Activated T-cell treated with anti-CD3 and anti-CD28 coated beads, Interleukin-2, amount 50 U/mL, for 24 hours (primary cell): ENCODE results near the gene MYOD1.

Experiments
- DNase-seq: peaks from one replicate; pipeline ENCODE4 v3.0.0-alpha.2; 2020
- H3K27ac Mint-ChIP-seq: 2 replicates; pipeline ENCODE4 v1.8.0; 2020; ENCODE audit warnings: mild to moderate bottlenecking, mixed read lengths
- H3K27me3 Mint-ChIP-seq: 2 replicates; pipeline ENCODE4 v1.8.0; 2020; ENCODE audit warnings: mixed read lengths
- H3K36me3 Mint-ChIP-seq: 2 replicates; pipeline ENCODE4 v1.8.0; 2020; ENCODE audit warnings: low read depth, mixed read lengths
- H3K4me1 Mint-ChIP-seq: 2 replicates; pipeline ENCODE4 v1.8.0; 2020; ENCODE audit warnings: low read depth, mixed read lengths
- H3K4me3 Mint-ChIP-seq: 2 replicates; pipeline ENCODE4 v1.8.0; 2020; ENCODE audit warnings: mild to moderate bottlenecking, moderate library complexity, mixed read lengths
- H3K9me3 Mint-ChIP-seq: 2 replicates; pipeline ENCODE4 v1.8.0; 2020; ENCODE audit warnings: mixed read lengths

Gene MYOD1

DNA sequence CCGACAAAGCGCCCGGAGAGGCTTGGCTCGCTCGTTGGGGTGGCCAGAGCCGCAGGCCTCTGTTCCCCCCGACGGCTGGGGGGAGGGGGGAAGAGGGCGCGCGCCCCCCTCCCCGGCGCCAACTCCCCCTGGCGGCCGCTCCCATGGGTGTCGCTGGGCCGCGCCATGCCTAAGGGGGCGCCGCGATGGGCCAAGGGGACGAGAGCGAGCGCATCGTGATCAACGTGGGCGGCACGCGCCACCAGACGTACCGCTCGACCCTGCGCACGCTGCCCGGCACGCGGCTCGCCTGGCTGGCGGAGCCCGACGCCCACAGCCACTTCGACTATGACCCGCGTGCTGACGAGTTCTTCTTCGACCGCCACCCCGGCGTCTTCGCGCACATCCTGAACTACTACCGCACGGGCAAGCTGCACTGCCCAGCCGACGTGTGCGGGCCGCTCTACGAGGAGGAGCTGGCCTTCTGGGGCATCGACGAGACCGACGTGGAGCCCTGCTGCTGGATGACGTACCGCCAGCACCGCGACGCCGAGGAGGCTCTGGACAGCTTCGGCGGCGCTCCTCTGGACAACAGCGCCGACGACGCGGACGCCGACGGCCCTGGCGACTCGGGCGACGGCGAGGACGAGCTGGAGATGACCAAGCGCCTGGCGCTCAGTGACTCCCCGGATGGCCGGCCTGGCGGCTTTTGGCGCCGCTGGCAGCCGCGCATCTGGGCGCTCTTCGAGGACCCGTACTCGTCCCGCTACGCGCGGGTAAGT, 16.6 kb downstream of the MYOD1 start:
- no peak for DNase-seq
- H3K4me3 Mint-ChIP-seq = no peak overlapping the region
- peaks cover 7% of the 10 kb centered on the region for H3K4me1 Mint-ChIP-seq
- H3K36me3 Mint-ChIP-seq = no peaks in the 10 kb centered on the region
- no peak overlapping the region for H3K27ac Mint-ChIP-seq
- peaks cover 60% of the 10 kb centered on the region for H3K27me3 Mint-ChIP-seq
- H3K9me3 Mint-ChIP-seq = no peaks in the 10 kb centered on the region

- H3K4me1 Mint-ChIP-seq = peaks cover 7% of the 10 kb centered on the region
- no peaks in the 10 kb centered on the region for H3K9me3 Mint-ChIP-seq
- peaks cover 60% of the 10 kb centered on the region for H3K27me3 Mint-ChIP-seq
- no peak for DNase-seq
- H3K4me3 Mint-ChIP-seq = no peak overlapping the region
- H3K27ac Mint-ChIP-seq = no peak overlapping the region
- no peaks in the 10 kb centered on the region for H3K36me3 Mint-ChIP-seq
Observed at GRCh38 chr11:17736579-17736893, 17.2 kb downstream of the MYOD1 start.

GRCh38 chr11:17736930-17737817, 17.8 kb downstream of the MYOD1 start:
- H3K9me3 Mint-ChIP-seq = no peaks in the 10 kb centered on the region
- no peak overlapping the region for H3K27ac Mint-ChIP-seq
- no peak overlapping the region for H3K4me3 Mint-ChIP-seq
- peaks cover 7% of the 10 kb centered on the region for H3K4me1 Mint-ChIP-seq
- no peaks in the 10 kb centered on the region for H3K36me3 Mint-ChIP-seq
- peaks cover 61% of the 10 kb centered on the region for H3K27me3 Mint-ChIP-seq
- no peak for DNase-seq

GRCh38 chr11:17738151-17738973, 19.0 kb downstream of the MYOD1 start:
- H3K9me3 Mint-ChIP-seq = no peaks in the 10 kb centered on the region
- no peaks in the 10 kb centered on the region for H3K36me3 Mint-ChIP-seq
- no peak overlapping the region for H3K4me3 Mint-ChIP-seq
- no peak for DNase-seq
- H3K4me1 Mint-ChIP-seq = peaks cover 7% of the 10 kb centered on the region
- no peak overlapping the region for H3K27ac Mint-ChIP-seq
- H3K27me3 Mint-ChIP-seq = peaks cover 53% of the 10 kb centered on the region

- H3K27me3 Mint-ChIP-seq = peaks cover 46% of the 10 kb centered on the region
- H3K4me3 Mint-ChIP-seq = no peak overlapping the region
- H3K9me3 Mint-ChIP-seq = no peaks in the 10 kb centered on the region
- no peaks in the 10 kb centered on the region for H3K36me3 Mint-ChIP-seq
- H3K27ac Mint-ChIP-seq = no peak overlapping the region
- no peak for DNase-seq
- peaks cover 4% of the 10 kb centered on the region for H3K4me1 Mint-ChIP-seq
Observed at GRCh38 chr11:17739945-17740338, 20.6 kb downstream of the MYOD1 start.

GRCh38 chr11:17740649-17741235, 21.4 kb downstream of the MYOD1 start:
- Mint-ChIP-seq H3K36me3 (no peaks in the 10 kb centered on the region), H3K4me1 (peaks cover 4% of the 10 kb centered on the region), H3K4me3 (no peak overlapping the region), H3K9me3 (no peaks in the 10 kb centered on the region), H3K27me3 (peaks cover 47% of the 10 kb centered on the region), H3K27ac (no peak overlapping the region)
- DNase-seq = no peak

DNA sequence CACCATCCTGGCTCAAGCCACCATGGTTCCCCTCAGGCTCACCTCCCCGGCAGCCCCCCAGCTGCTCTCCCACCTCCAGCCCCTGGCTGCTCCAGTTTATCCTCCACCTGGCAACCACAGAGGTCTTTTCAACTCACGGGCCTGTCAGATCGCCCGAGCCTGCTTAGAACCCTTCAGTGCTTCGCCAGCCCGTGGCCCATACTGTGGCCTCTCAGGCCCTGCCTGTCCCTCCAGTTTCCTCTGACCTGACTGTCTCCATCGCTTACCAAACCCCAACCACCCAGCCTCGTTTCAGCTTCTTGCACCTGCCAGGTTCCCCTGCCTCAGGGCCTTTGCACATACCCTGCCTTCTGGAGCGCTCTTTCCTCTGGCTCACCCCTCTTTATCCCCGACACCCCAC, 22.1 kb downstream of the MYOD1 start:
- no peaks in the 10 kb centered on the region for H3K9me3 Mint-ChIP-seq
- no peak overlapping the region for H3K27ac Mint-ChIP-seq
- no peak overlapping the region for H3K4me3 Mint-ChIP-seq
- no peaks in the 10 kb centered on the region for H3K36me3 Mint-ChIP-seq
- H3K27me3 Mint-ChIP-seq = peaks cover 45% of the 10 kb centered on the region
- no peak for DNase-seq
- H3K4me1 Mint-ChIP-seq = peaks cover 2% of the 10 kb centered on the region

GRCh38 chr11:17742019-17742418, 22.6 kb downstream of the MYOD1 start:
- DNase-seq = no peak

GRCh38 chr11:17743026-17743807, 23.8 kb downstream of the MYOD1 start:
- H3K36me3 Mint-ChIP-seq = no peaks in the 10 kb centered on the region
- H3K27ac Mint-ChIP-seq = no peak overlapping the region
- H3K4me3 Mint-ChIP-seq = no peak overlapping the region
- H3K4me1 Mint-ChIP-seq = no peaks in the 10 kb centered on the region
- peaks cover 40% of the 10 kb centered on the region for H3K27me3 Mint-ChIP-seq
- no peaks in the 10 kb centered on the region for H3K9me3 Mint-ChIP-seq
- DNase-seq = no peak

More at GRCh38 chr11:17742019-17742418, 22.6 kb downstream of the MYOD1 start:
- no peaks in the 10 kb centered on the region for H3K36me3 Mint-ChIP-seq
- no peaks in the 10 kb centered on the region for H3K4me1 Mint-ChIP-seq
- H3K27ac Mint-ChIP-seq = no peak overlapping the region
- H3K9me3 Mint-ChIP-seq = no peaks in the 10 kb centered on the region
- H3K4me3 Mint-ChIP-seq = no peak overlapping the region
- H3K27me3 Mint-ChIP-seq = peaks cover 45% of the 10 kb centered on the region

DNA sequence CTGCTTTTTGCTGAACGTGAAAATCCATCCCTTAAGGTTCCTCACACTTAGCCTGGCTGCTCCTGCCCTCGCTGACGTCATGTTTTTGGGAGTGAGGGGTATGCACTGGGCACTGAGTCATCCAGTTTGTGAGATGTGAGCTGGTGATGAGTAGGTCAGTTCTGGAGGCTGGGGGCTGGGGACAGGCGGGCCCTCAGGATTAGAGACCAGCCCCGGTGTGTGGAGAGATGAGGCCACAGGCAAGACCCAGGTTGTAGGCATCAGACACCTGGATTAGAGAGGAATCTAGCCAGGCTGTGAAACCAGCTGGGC, 24.4 kb downstream of the MYOD1 start:
- no peak overlapping the region for H3K27ac Mint-ChIP-seq
- no peak for DNase-seq
- H3K27me3 Mint-ChIP-seq = peaks cover 35% of the 10 kb centered on the region
- H3K4me3 Mint-ChIP-seq = no peak overlapping the region
- H3K9me3 Mint-ChIP-seq = no peaks in the 10 kb centered on the region
- H3K4me1 Mint-ChIP-seq = no peaks in the 10 kb centered on the region
- no peaks in the 10 kb centered on the region for H3K36me3 Mint-ChIP-seq

- Mint-ChIP-seq H3K4me3 (no peak overlapping the region), H3K9me3 (no peaks in the 10 kb centered on the region), H3K27ac (no peak overlapping the region), H3K4me1 (no peaks in the 10 kb centered on the region), H3K36me3 (no peaks in the 10 kb centered on the region), H3K27me3 (peaks cover 35% of the 10 kb centered on the region)
- no peak for DNase-seq
Observed at GRCh38 chr11:17744151-17744940, 25.0 kb downstream of the MYOD1 start.

DNA sequence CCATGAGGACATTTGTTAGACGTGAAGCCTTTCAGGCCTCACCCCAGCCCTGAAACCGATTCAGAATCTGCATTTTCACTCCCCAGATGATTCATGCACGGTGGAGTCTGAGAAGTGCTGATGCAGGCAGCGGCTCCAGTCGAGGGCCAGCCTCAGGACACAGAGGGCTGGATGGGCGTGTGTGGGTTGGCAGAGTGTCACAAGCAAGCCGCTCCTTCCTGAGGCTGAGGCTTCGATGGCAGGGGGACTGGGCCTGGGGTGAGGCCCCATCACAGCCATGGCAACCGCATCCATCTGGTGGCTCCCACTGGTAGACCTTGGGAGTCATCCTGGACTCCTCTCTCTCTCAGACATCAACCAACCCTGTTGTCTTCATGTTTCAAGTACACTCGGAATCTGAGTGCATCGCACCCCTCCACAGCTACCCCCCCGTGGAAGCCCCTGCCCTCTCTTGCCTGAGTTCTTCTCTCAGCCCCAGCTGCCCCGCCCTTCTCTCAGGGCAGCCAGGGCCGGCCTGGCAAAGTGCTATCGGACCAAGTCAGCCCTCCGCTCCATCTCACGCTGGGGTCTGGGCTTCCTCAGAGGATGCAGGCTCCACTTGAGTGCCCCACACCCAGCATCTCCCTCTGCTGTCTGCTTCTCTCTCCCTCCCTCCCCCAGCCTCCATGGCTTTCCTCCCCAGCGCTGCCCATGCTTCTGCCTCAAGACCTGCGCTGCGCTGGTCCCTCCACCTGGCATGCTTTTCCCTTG, 25.8 kb downstream of the MYOD1 start:
- Mint-ChIP-seq H3K27ac (no peak overlapping the region), H3K9me3 (no peaks in the 10 kb centered on the region), H3K27me3 (peaks cover 35% of the 10 kb centered on the region)

GRCh38 chr11:17746096-17746495, 26.7 kb downstream of the MYOD1 start:
- Mint-ChIP-seq H3K4me3 (no peak overlapping the region), H3K27me3 (peaks cover 39% of the 10 kb centered on the region), H3K9me3 (no peaks in the 10 kb centered on the region), H3K27ac (no peak overlapping the region), H3K4me1 (no peaks in the 10 kb centered on the region), H3K36me3 (no peaks in the 10 kb centered on the region)
- no peak for DNase-seq

More for the DNA sequence above, 25.8 kb downstream of the MYOD1 start:
- no peaks in the 10 kb centered on the region for H3K4me1 Mint-ChIP-seq
- no peaks in the 10 kb centered on the region for H3K36me3 Mint-ChIP-seq
- DNase-seq = no peak
- no peak overlapping the region for H3K4me3 Mint-ChIP-seq
